SK-N-SH treated with all-trans-retinoic acid at 6 μM for 48 hours (cell line): ENCODE results near the gene ANKRD40CL.

Source experiments
- ATAC-seq: fragments of 200-7000 bp; cut with Tn5 transposase; 3 replicates; pipeline ENCODE4 v1.9.1; 2020; ENCODE audit warnings: mild to moderate bottlenecking, moderate library complexity
- ARNTL ChIP-seq: fragments of 450-650 bp; formaldehyde crosslinking; IDR thresholded peaks from 2 replicates; pipeline ENCODE4 v1.5.0; 2020; ENCODE audit warnings: low read depth, mild to moderate bottlenecking, moderate library complexity, borderline replicate concordance
- BACH2 ChIP-seq: fragments of 250-450 bp; sonication (Bioruptor Pico); IDR thresholded peaks from 2 replicates; pipeline ENCODE4 v1.9.0; 2021; ENCODE audit warnings: mild to moderate bottlenecking, borderline replicate concordance
- CREB5 ChIP-seq: fragments of 250-450 bp; sonication (Bioruptor Pico); IDR thresholded peaks from 2 replicates; pipeline ENCODE4 v1.5.1; 2020; ENCODE audit warnings: low read depth, mild to moderate bottlenecking, moderate library complexity
- CSDC2 ChIP-seq: fragments of 250-450 bp; sonication (Bioruptor Pico); IDR thresholded peaks from 2 replicates; pipeline ENCODE4 v1.5.0; 2020; ENCODE audit warnings: mild to moderate bottlenecking, moderate library complexity
- CSRNP3 ChIP-seq: fragments of 250-450 bp; sonication (Bioruptor Pico); IDR thresholded peaks from 2 replicates; pipeline ENCODE4 v1.5.1; 2021; ENCODE audit warnings: mild to moderate bottlenecking, moderate library complexity
- ESRRG ChIP-seq: fragments of 250-450 bp; sonication (Bioruptor Pico); IDR thresholded peaks from 2 replicates; pipeline ENCODE4 v1.6.1; 2021; ENCODE audit warnings: mild to moderate bottlenecking
- GLIS3 ChIP-seq: fragments of 250-450 bp; sonication (Bioruptor Pico); IDR thresholded peaks from 2 replicates; pipeline ENCODE4 v1.5.0; 2020; ENCODE audit warnings: mild to moderate bottlenecking, moderate library complexity
- OSR1 ChIP-seq: fragments of 250-450 bp; sonication (Bioruptor Pico); IDR thresholded peaks from 2 replicates; pipeline ENCODE4 v1.8.0; 2022; ENCODE audit warnings: moderate library complexity, mild to moderate bottlenecking, inconsistent platforms
- PATZ1 ChIP-seq: fragments of 250-450 bp; sonication (Bioruptor Pico); IDR thresholded peaks from 2 replicates; pipeline ENCODE4 v1.8.0; 2020; ENCODE audit warnings: mild to moderate bottlenecking, moderate library complexity, borderline replicate concordance
- POU6F1 ChIP-seq: fragments of 250-450 bp; sonication (Bioruptor Pico); IDR thresholded peaks from 2 replicates; pipeline ENCODE4 v1.8.0; 2021; ENCODE audit warnings: low read depth, mild to moderate bottlenecking, moderate library complexity, borderline replicate concordance
- PPARA ChIP-seq: fragments of 250-450 bp; sonication (Bioruptor Pico); IDR thresholded peaks from 2 replicates; pipeline ENCODE4 v1.5.0; 2020; ENCODE audit warnings: mild to moderate bottlenecking, borderline replicate concordance
- RARB ChIP-seq: fragments of 250-450 bp; sonication (Bioruptor Pico); IDR thresholded peaks from 2 replicates; pipeline ENCODE4 v1.8.0; 2021; ENCODE audit warnings: mild to moderate bottlenecking, moderate library complexity
- TOX ChIP-seq: fragments of 250-450 bp; sonication (Bioruptor Pico); IDR thresholded peaks from 2 replicates; pipeline ENCODE4 v1.8.0; 2021; ENCODE audit warnings: mild to moderate bottlenecking, moderate library complexity, borderline replicate concordance
- TSHZ2 ChIP-seq: fragments of 250-450 bp; sonication (Bioruptor Pico); IDR thresholded peaks from 2 replicates; pipeline ENCODE4 v1.5.0; 2020; ENCODE audit warnings: mild to moderate bottlenecking, moderate library complexity
- ZC3H10 ChIP-seq: fragments of 250-450 bp; sonication (Bioruptor Pico); IDR thresholded peaks from 2 replicates; pipeline ENCODE4 v1.5.1; 2021; ENCODE audit warnings: mild to moderate bottlenecking, moderate library complexity
- ZFP3 ChIP-seq: fragments of 250-450 bp; sonication (Bioruptor Pico); IDR thresholded peaks from 2 replicates; pipeline ENCODE4 v1.5.0; 2020; ENCODE audit warnings: mild to moderate bottlenecking, moderate library complexity
- ZNF565 ChIP-seq: fragments of 450-650 bp; formaldehyde crosslinking; conservative IDR thresholded peaks from 2 replicates; pipeline ENCODE4 v1.5.0; 2020; ENCODE audit warnings: low read depth, mild to moderate bottlenecking, moderate library complexity
- ZNF70 ChIP-seq: fragments of 450-650 bp; formaldehyde crosslinking; IDR thresholded peaks from 2 replicates; pipeline ENCODE4 v1.5.0; 2020; ENCODE audit warnings: mild to moderate bottlenecking, moderate library complexity
- ZNF8 ChIP-seq: fragments of 450-650 bp; formaldehyde crosslinking; IDR thresholded peaks from 2 replicates; pipeline ENCODE4 v1.5.0; 2020; ENCODE audit warnings: mild to moderate bottlenecking, moderate library complexity

Gene ANKRD40CL

GRCh38 chr17:50797135-50797810 lies 30.0 kb upstream of the ANKRD40CL start:
- no peak for ATAC-seq

GRCh38 chr17:50794361-50794760 lies 27.0 kb upstream of the ANKRD40CL start:
- TF ChIP-seq ARNTL (CRISPR knock-in tag): no peak
- TF ChIP-seq TSHZ2 (CRISPR knock-in tag): no peak
- TF ChIP-seq PPARA: no peak
- no peak for TF ChIP-seq CREB5 (CRISPR knock-in tag)
- no peak for TF ChIP-seq ESRRG (CRISPR knock-in tag)
- no peak for TF ChIP-seq ZNF8 (CRISPR knock-in tag)
- TF ChIP-seq ZNF565 (CRISPR knock-in tag): no peak
- TF ChIP-seq CSDC2 (CRISPR knock-in tag): no peak
- no peak for TF ChIP-seq ZNF70 (CRISPR knock-in tag)
- no peak for TF ChIP-seq ZC3H10
- TF ChIP-seq TOX (CRISPR knock-in tag): no peak
- TF ChIP-seq PATZ1 (CRISPR knock-in tag): no peak
- no peak for TF ChIP-seq GLIS3 (CRISPR knock-in tag)
- no peak for TF ChIP-seq RARB (CRISPR knock-in tag)
- no peak for TF ChIP-seq BACH2
- TF ChIP-seq CSRNP3: no peak
- no peak for TF ChIP-seq OSR1 (CRISPR knock-in tag)
- no peak for ATAC-seq

More at GRCh38 chr17:50797135-50797810, 30.0 kb upstream of the ANKRD40CL start:
- TF ChIP-seq BACH2: no peak
- TF ChIP-seq ZFP3 (CRISPR knock-in tag): no peak
- no peak for TF ChIP-seq RARB (CRISPR knock-in tag)
- no peak for TF ChIP-seq CSRNP3
- TF ChIP-seq POU6F1 (CRISPR knock-in tag): no peak

GRCh38 chr17:50793007-50793406 lies 25.7 kb upstream of the ANKRD40CL start:
- no peak for ATAC-seq
- no peak for TF ChIP-seq ZNF70 (CRISPR knock-in tag)
